Measurements from ENCODE around the gene RNF125.

RNF125 gene

DNA sequence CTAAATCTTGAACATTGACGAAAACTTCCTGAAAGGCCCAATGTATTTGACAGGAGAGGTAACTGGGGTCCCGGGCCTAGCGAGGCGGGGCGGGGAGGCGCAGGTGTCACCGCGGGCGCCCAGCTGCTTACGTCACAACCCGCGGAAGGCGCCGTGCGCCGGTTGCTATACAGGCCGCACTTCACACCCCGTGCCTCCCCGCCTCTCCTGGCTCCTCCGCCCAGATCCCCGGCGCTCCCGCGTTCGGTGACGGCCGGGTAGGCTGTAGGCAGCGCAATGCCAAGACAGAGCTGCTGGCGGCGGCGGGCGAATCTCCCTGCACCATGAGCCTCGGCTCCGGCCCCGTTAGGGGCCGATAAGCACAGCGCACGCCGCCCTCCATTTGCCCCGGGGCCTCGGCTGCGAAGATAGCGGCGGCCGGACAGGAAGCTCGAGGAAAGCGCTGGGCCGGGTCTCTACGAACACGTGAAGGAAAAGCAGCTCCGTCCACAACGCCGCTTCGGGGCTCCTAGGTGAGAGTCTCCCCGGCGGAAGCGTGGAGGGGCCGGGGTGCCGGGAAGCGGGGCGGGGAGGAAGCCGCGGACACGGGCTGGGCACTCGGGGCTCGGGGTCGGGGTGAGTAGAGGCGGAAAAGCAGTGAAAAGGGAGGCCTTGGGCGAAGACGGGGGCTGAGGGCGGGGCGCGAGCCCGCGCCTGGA lies 73.2 kb downstream of the RNF125 start, which contains the start of gene RNF138:
RNF138 (plus strand) TSS at position 151 of the 698 bp plus-strand sequence. CDS start 903 bp downstream, outside the sequence.
- peak; percentile 88 for DNase-seq

- DNase-seq: peak; percentile 99
Measured at GRCh38 chr18:32092422-32093101, 73.9 kb downstream of the RNF125 start.

GRCh38 chr18:32093102-32093511 lies 74.5 kb downstream of the RNF125 start:
- peak; percentile 10 for DNase-seq

- DNase-seq: no peak
Measured at GRCh38 chr18:32093523-32093922, 74.9 kb downstream of the RNF125 start.

DNA sequence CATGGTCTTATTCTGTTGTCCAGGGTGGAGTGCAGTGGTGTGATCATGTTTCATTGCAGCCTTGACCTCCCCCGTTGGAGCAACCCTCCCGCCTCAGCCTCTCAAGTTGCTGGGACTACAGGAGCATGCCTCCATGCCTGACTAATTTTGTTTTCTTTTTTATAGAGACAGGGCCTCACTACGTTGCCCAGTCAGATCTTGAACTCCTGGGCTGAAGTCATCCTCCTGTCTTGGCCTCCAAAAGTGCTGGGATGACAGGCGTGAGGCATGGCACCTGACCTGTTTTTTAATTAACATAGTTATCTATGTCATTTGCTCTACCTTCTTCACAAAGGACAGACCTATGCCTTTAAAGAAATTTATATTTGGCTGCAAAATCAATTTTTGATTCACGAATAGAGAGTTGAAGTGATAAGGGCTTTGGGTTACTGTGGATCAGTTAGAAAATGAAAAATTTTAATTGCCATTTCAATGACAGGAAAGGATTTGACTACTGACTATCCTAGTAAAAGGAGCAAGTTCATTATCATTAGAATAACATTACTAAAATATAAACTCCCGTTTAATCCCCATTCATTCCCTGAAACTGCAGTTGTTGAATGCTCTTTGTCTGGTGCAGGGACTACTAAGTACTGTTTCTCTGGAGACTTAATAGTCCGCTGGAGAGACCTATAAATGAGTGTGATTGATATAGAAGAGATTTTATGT lies 76.7 kb downstream of the RNF125 start:
- peak; percentile 53 for DNase-seq

DNA sequence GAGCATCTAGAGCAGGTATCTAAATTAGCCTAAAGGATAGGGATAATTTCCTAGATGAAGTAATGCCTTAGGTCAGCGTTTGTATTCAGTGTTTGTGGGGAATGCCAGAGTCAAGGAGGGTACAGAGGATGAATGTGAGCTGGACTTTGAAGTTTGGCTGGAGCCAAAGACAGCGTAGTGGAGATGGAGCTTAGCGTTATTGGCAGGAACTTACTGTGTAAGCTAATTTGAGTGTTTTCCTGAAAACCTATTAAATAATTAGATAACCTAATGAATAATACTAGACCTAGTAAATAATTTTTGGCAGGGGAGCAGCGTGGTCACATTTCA lies 77.2 kb downstream of the RNF125 start:
- DNase-seq: no peak

- DNase-seq: no peak
Measured at GRCh38 chr18:32096946-32097345, 78.3 kb downstream of the RNF125 start.

DNA sequence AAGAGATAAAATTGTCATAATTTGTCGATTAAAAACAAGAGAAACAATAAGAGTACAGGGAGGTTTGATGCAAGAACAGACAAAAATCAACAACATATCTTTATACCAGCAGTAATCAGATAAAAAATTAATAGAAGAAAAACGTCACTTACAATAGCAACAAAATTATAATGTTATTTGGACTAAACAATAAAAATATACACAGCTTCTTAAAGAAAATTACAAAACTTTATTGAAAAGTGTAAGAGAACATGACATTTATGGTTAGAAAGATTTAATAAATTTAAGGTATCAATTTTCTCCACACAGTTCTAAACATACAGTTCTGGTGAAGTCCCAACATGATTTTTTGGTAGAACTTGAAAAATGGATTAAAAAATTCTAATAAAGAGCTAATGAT lies 85.9 kb downstream of the RNF125 start:
- DNase-seq: no peak

- DNase-seq: no peak
Measured at GRCh38 chr18:32110005-32110404, 91.4 kb downstream of the RNF125 start.

DNA sequence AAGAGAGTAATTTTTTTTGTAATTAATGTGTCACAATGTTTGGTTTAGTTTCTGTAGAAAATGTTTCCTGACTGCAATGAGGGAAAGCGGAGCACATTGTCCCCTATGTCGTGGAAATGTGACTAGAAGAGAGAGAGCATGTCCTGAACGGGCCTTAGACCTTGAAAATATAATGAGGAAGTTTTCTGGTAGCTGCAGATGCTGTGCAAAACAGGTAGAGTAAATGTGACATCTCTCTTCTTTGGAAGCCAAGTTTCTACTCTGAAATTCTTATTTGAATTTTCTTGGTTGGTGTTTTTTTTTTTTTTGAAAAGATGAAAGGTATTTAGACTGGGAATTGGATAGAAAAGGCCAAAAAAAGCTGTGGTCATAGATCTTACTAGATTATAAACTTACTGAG lies 93.1 kb downstream of the RNF125 start:
- no peak for DNase-seq

- no peak for DNase-seq
Measured at GRCh38 chr18:32112826-32113225, 94.2 kb downstream of the RNF125 start.

GRCh38 chr18:32114293-32114942 lies 95.8 kb downstream of the RNF125 start:
- no peak for DNase-seq

DNA sequence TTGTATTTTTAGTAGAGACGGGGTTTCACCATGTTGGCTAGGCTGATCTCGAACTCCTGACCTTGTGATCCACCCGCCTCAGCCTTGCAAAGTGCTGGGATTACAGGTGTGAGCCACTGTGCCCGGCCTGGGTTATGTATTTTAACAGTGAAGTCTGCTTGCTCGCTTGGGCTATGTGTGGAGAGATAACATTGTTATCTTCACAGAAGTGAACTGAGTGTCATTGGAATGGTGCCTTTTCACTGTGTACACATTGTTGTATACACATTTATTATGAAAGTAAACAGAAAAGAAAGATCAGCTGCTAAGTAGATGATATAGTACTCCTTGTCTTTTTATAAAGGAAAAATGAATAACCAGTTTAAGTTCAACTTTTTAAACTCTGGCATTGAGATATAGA lies 103.4 kb downstream of the RNF125 start:
- DNase-seq: no peak

All from stimulated activated CD4-positive, alpha-beta T cell treated with anti-CD3 and anti-CD28 coated beads, Interleukin-1b, Interleukin-23, amount 100 ng/mL, for 48 hours (primary cell).